SK-N-MC (cell line): ENCODE measurements around the gene SSX2IP.

Source experiments
- EZH2 ChIP-seq: fragments of 200-600 bp; sonication (generic); IDR thresholded peaks from one replicate; pipeline ENCODE4 v1.6.1; 2017; ENCODE audit warnings: antibody characterized with exemption
- FOXP2 ChIP-seq: optimal IDR thresholded peaks from 2 replicates; pipeline ENCODE3; 2011; ENCODE audit warnings: mild to moderate bottlenecking, moderate library complexity; ENCODE audit not compliant: insufficient read depth; ENCODE audit errors: extremely low read length, control extremely low read depth
- POLR2AphosphoS5 ChIP-seq: IDR thresholded peaks from 2 replicates; pipeline ENCODE4 v1.6.1; 2012; ENCODE audit warnings: mild to moderate bottlenecking, low read depth, low read length, borderline replicate concordance

DNA sequence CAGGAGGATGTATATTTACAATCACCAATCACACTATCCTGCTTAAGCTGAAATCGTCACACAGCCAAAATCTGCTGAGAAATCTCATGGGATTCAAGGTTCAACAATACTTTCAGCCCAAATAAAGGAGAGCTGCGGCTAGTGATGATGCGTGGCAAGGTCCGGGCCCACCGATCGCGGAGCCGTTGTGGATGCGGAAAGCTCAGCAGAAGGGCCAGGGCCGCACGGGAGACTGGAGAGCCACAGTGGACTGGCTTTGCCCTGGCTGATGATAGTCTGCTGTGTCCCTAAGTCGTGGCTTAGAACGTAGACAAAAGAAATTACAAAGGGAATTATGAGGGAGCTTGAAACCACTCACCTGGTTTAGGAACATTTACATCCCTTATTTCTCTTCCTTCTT lies 48.0 kb upstream of the SSX2IP start:
- no peak for TF ChIP-seq POLR2AphosphoS5
- no peak for TF ChIP-seq FOXP2
- no peak for TF ChIP-seq EZH2
